Fibroblast of gingiva (primary cell): ENCODE measurements around the gene CLEC18A.
"Not testable (repeated sequence)": the region's sequence is repeated elsewhere in the genome, so short reads cannot be mapped to it uniquely, and the experiment has no call there.

Source experiments
- DNase-seq: peaks from one replicate; pipeline ENCODE4 v3.0.0-alpha.2; 2011; ENCODE audit warnings: low read depth

The CLEC18A gene

GRCh38 chr16:69951017-69951671 lies at the start of gene CLEC18A:
Gene CLEC18A, plus strand, starts transcription at chr16:69951334. Its CDS starts 33 bp downstream, at chr16:69951367.
- DNase-seq: not testable (repeated sequence)

- peak; percentile 66 for DNase-seq
These were observed 47.2 kb upstream of the CLEC18A start for GRCh38 chr16:69903865-69904415.

DNA sequence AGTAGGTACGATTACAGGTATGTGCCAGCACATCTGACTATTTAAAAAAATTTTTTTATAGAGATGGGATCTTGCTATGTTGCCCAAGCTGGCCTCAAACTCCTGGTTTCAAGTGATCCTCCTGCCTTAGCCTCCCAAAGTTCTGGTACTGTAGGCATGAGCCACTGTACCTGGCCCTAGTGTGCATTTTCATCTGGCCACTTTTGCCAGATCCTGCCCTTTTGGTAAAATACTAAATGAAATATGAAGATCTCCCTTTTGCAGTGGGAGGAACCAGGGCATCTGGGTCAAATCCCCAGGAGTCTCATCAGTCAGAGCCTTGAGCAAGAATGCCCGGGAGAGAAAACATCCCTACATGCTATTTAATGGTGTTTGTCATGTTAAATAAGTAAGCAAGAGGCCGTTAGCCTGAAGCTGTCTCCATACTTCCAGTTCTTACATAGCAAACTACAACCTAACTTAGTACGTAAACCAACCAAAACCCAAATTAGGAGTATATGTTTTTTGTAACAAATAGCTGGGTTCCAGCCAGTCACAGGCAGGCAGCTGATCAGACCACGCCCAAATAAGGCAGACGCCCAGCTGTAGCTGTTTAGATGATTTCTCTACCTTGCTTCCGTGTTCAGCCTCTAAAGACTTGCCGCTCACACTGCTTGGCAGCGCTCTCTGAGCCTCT lies 46.5 kb upstream of the CLEC18A start:
- no peak for DNase-seq

- DNase-seq: no peak
These were observed 46.0 kb upstream of the CLEC18A start for GRCh38 chr16:69905171-69905555.

DNA sequence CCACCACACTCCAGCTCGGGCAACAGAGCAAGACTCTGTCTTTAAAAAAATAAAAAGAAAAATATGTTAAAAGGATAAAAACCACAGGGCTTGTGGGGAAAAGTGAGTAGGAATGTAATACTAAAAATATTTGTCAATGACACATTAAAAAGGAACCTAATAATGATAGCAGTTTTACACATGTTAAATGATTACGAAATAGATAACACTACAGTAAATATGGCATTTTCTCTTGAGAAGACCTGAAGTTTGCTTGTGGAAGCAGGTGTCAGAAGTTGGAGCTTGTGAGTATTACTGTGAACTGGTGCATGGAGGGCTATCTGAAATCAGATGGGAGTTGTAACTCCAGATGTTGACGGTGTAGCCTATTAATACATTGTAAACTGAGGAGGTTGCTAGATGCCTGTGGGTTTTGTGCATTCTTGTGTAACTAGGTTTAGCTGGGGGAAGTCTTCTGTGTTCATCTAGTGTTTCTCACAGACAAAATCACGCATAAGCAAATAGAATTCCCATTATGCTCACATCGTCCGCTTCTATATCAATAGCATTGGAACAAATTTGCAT lies 44.2 kb upstream of the CLEC18A start:
- DNase-seq: peak; percentile 85

GRCh38 chr16:69909043-69909442 lies 42.1 kb upstream of the CLEC18A start:
- peak; percentile 11 for DNase-seq

DNA sequence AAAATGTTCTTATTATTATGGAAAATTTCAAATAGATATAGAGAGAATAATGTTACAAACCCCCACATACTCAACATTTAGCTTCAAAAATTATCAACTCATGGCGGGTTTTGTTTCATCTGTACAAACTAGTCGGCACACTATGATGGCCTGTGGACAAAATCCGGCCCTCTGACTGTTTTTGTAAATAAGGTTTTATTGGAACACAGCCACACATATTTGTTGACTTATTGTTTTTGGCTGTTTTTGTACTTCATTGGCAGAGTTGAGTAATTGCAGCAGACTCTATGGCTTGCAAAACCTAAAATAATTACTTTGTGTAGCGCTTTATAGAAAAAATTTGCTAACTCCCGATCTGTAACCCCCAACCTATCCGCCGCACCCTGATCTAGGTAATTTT lies 41.4 kb upstream of the CLEC18A start:
- DNase-seq: peak; percentile 84

- DNase-seq: peak; percentile 51
These were observed 40.2 kb upstream of the CLEC18A start for GRCh38 chr16:69910964-69911363.

GRCh38 chr16:69916462-69916861 lies 34.7 kb upstream of the CLEC18A start:
- no peak for DNase-seq

DNA sequence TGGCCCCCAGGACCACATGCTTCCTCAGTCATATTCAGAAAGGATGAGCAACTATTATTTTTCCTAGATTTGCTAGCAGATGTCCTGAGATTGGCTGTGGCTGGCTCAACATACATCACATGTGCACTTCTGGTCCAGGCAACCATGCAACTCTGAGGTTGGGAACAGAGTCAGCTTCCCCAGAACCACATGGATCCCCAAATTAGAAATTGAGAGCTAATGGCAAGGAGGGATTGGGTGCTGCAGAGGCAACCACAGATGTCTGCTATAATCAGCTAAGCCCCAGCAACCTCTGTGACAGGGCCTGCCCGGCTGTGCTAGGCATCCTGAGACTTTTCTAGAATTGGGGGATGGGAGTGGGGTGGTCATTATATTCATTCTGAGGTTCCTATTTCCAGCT lies 33.8 kb upstream of the CLEC18A start:
- no peak for DNase-seq

DNA sequence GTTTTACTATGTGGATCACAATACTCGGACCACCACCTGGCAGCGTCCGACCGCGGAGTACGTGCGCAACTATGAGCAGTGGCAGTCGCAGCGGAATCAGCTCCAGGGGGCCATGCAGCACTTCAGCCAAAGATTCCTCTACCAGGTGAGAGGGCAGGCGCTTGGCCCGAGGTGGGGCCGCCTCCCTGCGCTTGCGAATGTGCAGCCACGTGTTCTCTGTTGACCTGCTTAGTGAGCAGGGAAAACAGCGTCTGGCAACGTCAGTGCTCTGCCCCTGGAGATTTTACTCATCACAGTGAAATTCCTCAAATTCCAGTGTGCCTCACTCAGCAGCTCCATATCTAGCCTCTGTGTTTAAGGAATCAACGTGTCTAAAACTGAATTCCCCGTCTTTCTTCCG lies 33.4 kb upstream of the CLEC18A start:
- DNase-seq: peak; percentile 95

GRCh38 chr16:69918241-69918640 lies 32.9 kb upstream of the CLEC18A start:
- DNase-seq: no peak

DNA sequence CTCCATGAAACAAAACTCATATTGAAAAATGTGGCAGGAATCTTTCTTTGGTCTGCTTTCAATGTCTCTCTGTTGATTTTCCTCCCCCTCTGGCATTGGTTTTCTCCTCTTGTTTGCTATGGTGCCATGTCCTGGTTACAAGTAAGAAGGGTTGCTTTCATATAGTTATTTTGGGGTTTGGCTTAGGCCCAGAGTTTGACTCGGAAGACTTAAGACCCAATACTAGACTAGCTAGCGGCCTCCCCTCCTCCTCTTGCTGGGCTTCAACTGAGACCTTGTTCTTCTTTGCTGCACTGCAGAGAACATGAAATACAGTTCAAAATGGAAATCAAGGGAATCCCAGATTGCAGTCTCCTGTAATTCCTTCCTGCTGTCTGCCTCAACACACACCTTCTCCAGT lies 30.0 kb upstream of the CLEC18A start:
- DNase-seq: peak; percentile 67

DNA sequence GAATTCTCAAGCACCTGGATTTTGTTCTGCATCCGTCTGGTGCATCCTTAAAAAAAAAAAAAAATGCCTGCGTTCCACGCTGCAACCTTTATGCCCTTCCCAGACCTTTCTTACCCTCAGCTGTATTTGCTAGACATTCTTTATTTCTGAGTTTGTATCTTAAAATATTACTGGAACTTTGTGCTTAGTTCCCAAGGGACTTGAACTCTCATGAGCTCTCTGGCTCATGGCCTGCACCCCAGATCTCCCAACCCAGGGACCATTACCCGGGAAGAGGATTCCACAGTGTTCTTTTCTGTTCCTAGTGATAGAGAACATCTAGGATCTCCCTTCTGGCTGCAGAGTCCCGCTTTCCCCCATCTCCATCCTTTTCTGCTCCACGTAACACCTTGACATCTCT lies 28.9 kb upstream of the CLEC18A start:
- DNase-seq: no peak

GRCh38 chr16:69924041-69924775 lies 26.9 kb upstream of the CLEC18A start:
- DNase-seq: no peak

- DNase-seq: peak; percentile 70
These were observed 26.4 kb upstream of the CLEC18A start for GRCh38 chr16:69924777-69925191.

- no peak for DNase-seq
These were observed 25.8 kb upstream of the CLEC18A start for GRCh38 chr16:69925311-69925710.

GRCh38 chr16:69926241-69926640 lies 24.9 kb upstream of the CLEC18A start:
- no peak for DNase-seq

- peak; percentile 87 for DNase-seq
These were observed 23.9 kb upstream of the CLEC18A start for GRCh38 chr16:69927056-69927757.

DNA sequence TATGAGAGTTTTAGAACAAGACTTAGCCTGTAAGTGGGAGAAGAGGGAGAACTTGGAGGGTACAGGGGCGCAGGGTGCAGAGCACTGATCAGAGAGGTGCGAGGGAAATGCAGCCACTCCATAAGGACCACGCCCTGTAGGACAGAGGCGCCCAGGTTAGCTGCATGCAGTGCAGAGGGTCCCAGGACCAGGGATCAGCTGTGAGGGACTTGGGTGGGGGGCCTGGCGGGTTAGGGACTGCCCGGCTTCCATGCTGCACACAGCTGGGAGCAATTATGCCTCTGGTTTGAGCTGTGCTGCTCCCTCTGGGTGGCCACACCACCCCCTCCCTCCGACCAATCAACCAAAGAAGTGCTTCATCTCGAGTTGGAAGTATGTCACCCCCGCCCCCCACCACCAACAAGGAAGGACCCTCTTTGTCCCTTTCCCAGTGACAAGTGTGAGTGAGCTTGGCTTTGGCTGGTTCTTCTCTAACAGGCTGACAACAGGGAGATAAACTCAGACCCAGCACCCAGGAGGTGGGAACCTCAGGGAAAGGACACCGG lies 22.2 kb upstream of the CLEC18A start:
- no peak for DNase-seq

DNA sequence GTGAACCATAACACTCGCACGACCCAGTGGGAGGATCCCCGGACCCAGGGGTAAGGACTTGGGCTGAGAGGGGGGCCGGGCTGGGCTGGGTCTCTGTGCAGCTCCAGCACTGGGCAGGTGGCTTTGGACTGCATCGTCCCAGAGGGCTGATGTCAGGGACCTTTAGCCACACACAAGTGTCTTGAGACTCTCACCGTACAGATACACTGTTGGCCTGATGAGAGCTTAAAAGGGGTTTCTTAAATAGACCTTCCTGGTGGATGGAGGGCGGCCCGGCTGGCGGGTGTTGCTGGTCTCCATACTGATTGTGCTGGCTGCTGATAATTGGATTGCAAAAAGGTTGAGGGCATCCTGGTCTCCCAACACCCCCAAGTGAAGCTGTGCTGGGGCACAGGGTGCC lies 21.7 kb upstream of the CLEC18A start:
- DNase-seq: no peak
